GM23248 (cell line): Measurements from ENCODE around the gene ZNF526. TPM values are rescaled to one million over a fixed set of nuclear protein-coding genes. Genes with fewer than 3 reads are reported as not detected.
"Not testable (repeated sequence)": the region's sequence is repeated elsewhere in the genome, so short reads cannot be mapped to it uniquely, and the experiment has no call there.

Experiments used
- DNase-seq: peaks from one replicate; pipeline ENCODE4 v3.0.0-alpha.2; 2015
- H2AFZ ChIP-seq: fragments of 200-600 bp; sonication (generic); 2 replicates; pipeline ENCODE4 v1.6.1; 2016; ENCODE audit warnings: antibody characterized with exemption
- H3F3A ChIP-seq: fragments of 200-600 bp; sonication (generic); 2 replicates; pipeline ENCODE4 v1.6.1; 2016; ENCODE audit warnings: mild to moderate bottlenecking, antibody characterized with exemption, mixed run types; ENCODE audit not compliant: insufficient read depth
- H3K27ac ChIP-seq: fragments of 200-600 bp; sonication (generic); 2 replicates; pipeline ENCODE4 v1.5.1; 2016; ENCODE audit warnings: mild to moderate bottlenecking
- H3K27me3 ChIP-seq: fragments of 200-600 bp; sonication (generic); replicated peaks from 2 replicates; pipeline ENCODE4 v1.6.1; 2016; ENCODE audit warnings: mild to moderate bottlenecking; ENCODE audit not compliant: insufficient read depth
- H3K36me3 ChIP-seq: fragments of 200-600 bp; sonication (generic); 2 replicates; pipeline ENCODE4 v1.6.1; 2016; ENCODE audit warnings: low read depth, mild to moderate bottlenecking
- H3K4me1 ChIP-seq: fragments of 200-600 bp; sonication (generic); 2 replicates; pipeline ENCODE4 v1.6.1; 2016; ENCODE audit warnings: mild to moderate bottlenecking; ENCODE audit not compliant: insufficient read depth
- H3K4me2 ChIP-seq: fragments of 200-600 bp; sonication (generic); one replicate; pipeline ENCODE4 v1.6.1; 2016; ENCODE audit warnings: mild to moderate bottlenecking; ENCODE audit not compliant: unreplicated experiment
- H3K4me3 ChIP-seq: fragments of 200-600 bp; sonication (generic); 2 replicates; pipeline ENCODE4 v1.5.1; 2016; ENCODE audit warnings: mild to moderate bottlenecking
- H3K79me2 ChIP-seq: fragments of 200-600 bp; sonication (generic); 2 replicates; pipeline ENCODE4 v1.6.1; 2016; ENCODE audit warnings: mild to moderate bottlenecking; ENCODE audit not compliant: insufficient read depth
- H3K9ac ChIP-seq: fragments of 200-600 bp; sonication (generic); 2 replicates; pipeline ENCODE4 v1.6.1; 2016; ENCODE audit warnings: mild to moderate bottlenecking
- H3K9me2 ChIP-seq: fragments of 200-600 bp; sonication (generic); 2 replicates; pipeline ENCODE4 v1.6.1; 2016; ENCODE audit warnings: mixed run types, mild to moderate bottlenecking, moderate library complexity; ENCODE audit not compliant: insufficient read depth
- H3K9me3 ChIP-seq: fragments of 200-600 bp; sonication (generic); one replicate; pipeline ENCODE4 v1.6.1; 2017; ENCODE audit warnings: low read depth
- H4K20me1 ChIP-seq: fragments of 200-600 bp; sonication (generic); 2 replicates; pipeline ENCODE4 v1.6.0; 2016; ENCODE audit not compliant: insufficient read depth
- EZH2 ChIP-seq: fragments of 200-600 bp; sonication (generic); IDR thresholded peaks from 2 replicates; pipeline ENCODE4 v1.6.1; 2018; ENCODE audit warnings: antibody characterized with exemption, mild to moderate bottlenecking; ENCODE audit not compliant: insufficient read depth, poor library complexity, severe bottlenecking
- EZH2phosphoT487 ChIP-seq: fragments of 200-600 bp; sonication (generic); IDR thresholded peaks from 2 replicates; pipeline ENCODE4 v1.6.1; 2018; ENCODE audit warnings: antibody characterized with exemption, moderate library complexity, mild to moderate bottlenecking, low read depth; ENCODE audit not compliant: insufficient read depth
- WGBS, 2 experiments: methylation state at CpG; one replicate each; pipeline ENCODE4 v1.1.6; 2015 to 2017; ENCODE audit warnings: low lambda C conversion rate in 2 of 2, low coverage in 1 of 2; ENCODE audit errors: missing lambda C conversion rate in 2 of 2; 5-methylcytosine and 5-hydroxymethylcytosine counted together
- in situ Hi-C: fragments of 300-500 bp; cut with MboI; formaldehyde crosslinking; loops from 2 replicates; pipeline ENCODE4 v1.15.0; 2020
- polyA plus RNA-seq: library from polyadenylated mRNA; unstranded; fragments of >200 nt; fragmentation: Nextera tagmentation; extraction: Ambion mirVana; gene quantifications from 2 replicates; pipeline ENCODE4 v1.2.1, GENCODE V29; 2016
- total RNA-seq: library from RNA; depleted of rRNA; stranded (reverse); fragments of >200 nt; shearing (Covaris generic); gene quantifications from 2 replicates; pipeline ENCODE4 v1.2.3, GENCODE V29; 2014

Gene ZNF526
- total and polyA plus RNA-seq, 2 experiments from 2014 or later: 7.8 to 10.2 TPM

DNA sequence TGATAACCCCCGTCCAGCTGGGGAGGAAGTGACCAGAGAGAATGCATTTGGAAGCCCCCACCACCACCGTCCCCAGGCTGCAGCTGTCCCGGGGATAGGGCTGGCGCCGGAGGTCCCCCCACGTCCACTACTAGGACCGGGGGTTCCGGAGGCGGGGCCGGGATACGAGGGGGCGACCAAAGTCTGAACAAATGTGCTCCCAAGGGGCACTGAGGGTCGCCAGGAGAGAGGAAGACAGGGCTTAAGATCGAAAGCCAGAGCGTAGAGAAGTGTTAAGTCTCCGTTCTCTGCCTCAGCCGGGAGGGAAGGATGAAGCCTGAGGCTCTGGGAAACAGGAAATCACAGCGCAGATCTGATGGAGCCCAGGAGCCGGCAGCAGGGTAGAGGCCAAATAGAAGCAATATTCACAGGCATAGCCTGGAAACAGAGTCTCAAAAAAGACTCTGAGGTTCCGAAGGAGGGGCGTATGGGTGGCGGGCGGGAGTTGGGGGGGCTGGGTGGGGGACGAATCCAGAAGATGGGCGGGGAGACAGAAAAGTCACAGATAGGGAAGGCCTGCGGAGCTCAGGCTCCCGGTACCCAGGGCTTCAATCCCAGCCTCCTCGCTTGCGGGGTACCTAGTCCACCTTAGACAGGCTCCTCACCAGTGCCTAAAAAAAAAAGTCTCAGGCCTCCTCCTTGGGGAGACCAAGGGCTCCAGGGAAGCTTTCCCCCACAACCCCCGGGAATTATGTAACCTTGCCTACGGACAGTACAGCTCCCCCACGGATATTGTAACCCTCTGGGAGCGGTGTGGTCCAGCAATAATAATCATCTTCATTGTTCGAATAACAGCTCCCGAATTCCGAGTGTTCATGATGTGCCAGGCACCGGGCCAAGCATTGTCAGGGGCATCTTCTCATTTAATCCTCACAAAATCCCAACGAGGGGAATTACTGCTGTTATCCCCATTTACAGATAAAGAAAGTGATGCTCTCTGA is 35.9 kb downstream of the ZNF526 start:
- Histone ChIP-seq H3K27ac (peak overlapping the region; percentile 84), H3K4me3 (peak overlapping the region; percentile 79), H3F3A (peaks cover 13% of the 10 kb centered on the region), H2AFZ (peak overlapping the region; percentile 86), H3K36me3 (no peaks in the 10 kb centered on the region), H4K20me1 (no peaks in the 10 kb centered on the region), H3K27me3 (no peaks in the 10 kb centered on the region), H3K9ac (peak overlapping the region; percentile 77), H3K79me2 (peaks cover 35% of the 10 kb centered on the region), H3K9me2 (no peaks in the 10 kb centered on the region), H3K4me2 (peak overlapping the region; percentile 83), H3K9me3 (no peaks in the 10 kb centered on the region), H3K4me1 (peaks cover 14% of the 10 kb centered on the region)
- no peak for TF ChIP-seq EZH2
- TF ChIP-seq EZH2phosphoT487: no peak
- in situ Hi-C loops: no loop called here
- WGBS, 2 experiments: 2 to 3% methylated on average over 33 to 38 of the region's 38 CpGs
- DNase-seq: peak; percentile 78

DNA sequence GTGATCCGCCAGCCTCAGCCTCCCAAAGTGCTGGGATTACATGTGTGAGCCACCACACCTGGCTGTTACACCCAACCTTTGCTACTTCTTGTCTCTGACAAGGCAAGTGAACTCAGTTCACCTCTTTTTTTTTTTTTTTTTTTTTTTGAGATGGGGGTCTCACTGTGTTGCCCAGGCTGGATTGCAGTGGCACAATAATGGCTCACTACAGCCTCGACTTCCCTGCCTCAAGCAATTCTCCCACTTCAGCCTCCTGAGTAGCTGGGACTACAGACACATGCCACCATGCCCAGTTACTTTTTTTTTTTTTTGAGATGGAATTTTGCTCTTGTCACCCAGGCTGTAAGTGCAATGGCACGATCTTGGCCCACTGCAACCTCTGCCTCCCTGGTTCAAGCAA is 37.7 kb downstream of the ZNF526 start:
- DNase-seq, H3K4me2 ChIP-seq, H3K9me2 ChIP-seq, H3F3A ChIP-seq, H4K20me1 ChIP-seq, H3K9ac ChIP-seq, H3K27me3 ChIP-seq, H3K4me1 ChIP-seq, in situ Hi-C loops, H3K36me3 ChIP-seq, H2AFZ ChIP-seq, H3K4me3 ChIP-seq, H3K9me3 ChIP-seq, H3K27ac ChIP-seq: not testable (repeated sequence)
- peaks cover 18% of the 10 kb centered on the region for H3K79me2 ChIP-seq
- WGBS, 2 experiments: 80 to 93% methylated on average over 3 of the region's 3 CpGs

DNA sequence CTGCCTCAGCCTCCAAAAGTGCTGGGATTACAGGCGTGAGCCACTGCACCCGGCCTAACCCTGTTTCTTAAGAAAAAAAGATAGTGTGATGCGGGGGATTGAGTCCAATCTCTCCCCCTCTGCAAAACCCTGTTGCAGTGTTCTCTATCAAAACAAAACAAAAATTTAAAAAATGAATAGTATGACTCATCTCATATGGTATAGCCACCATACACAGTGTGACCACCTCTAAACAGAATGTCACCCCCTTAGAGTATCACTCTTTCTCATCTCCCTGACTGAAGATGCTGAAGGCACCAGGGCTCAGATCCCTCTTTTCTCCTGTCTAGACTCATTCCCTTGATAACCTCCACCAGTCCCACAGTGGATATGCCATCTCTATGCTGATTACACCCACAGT is 41.7 kb downstream of the ZNF526 start:
- TF ChIP-seq EZH2 (no peak), EZH2phosphoT487 (no peak)

DNA sequence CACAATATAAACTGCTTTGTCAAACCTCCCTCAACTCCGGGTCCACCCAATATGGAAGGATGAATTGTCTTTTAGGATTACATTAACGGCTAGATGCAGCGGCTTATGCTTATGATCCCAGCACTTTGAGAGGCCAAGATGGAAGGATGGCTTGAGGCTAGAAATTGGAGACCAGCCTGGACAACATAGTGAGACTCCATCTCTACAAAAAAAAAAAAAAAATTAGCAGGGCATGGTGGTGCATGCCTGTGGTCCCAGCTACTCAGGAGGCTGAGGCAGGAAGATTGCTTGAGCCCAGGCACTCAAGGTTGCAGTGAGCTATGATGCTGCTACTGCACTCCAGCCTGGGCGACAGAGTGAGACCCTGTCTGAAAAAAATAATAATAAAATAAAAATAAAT is 46.0 kb downstream of the ZNF526 start:
- not testable (repeated sequence) for H4K20me1 ChIP-seq
- WGBS, 2 experiments: 74 to 85% methylated on average over 4 of the region's 4 CpGs

More for the DNA sequence above, 41.7 kb downstream of the ZNF526 start:
- Histone ChIP-seq H3K4me2 (no peak overlapping the region), H3K27ac (no peak overlapping the region), H3K4me3 (no peak overlapping the region), H2AFZ (no peak overlapping the region), H3K79me2 (no peaks in the 10 kb centered on the region), H3K9me2 (no peaks in the 10 kb centered on the region), H3K27me3 (no peaks in the 10 kb centered on the region), H4K20me1 (no peaks in the 10 kb centered on the region), H3K4me1 (peaks cover under 1% of the 10 kb centered on the region; the same call in 1 of the 2 replicates), H3K36me3 (no peaks in the 10 kb centered on the region), H3K9me3 (no peaks in the 10 kb centered on the region), H3K9ac (no peak overlapping the region), H3F3A (peaks cover 2% of the 10 kb centered on the region)
- no peak for DNase-seq
- WGBS, 2 experiments: 94 to 96% methylated on average over 3 of the region's 3 CpGs
- in situ Hi-C loops: no loop called here

DNA sequence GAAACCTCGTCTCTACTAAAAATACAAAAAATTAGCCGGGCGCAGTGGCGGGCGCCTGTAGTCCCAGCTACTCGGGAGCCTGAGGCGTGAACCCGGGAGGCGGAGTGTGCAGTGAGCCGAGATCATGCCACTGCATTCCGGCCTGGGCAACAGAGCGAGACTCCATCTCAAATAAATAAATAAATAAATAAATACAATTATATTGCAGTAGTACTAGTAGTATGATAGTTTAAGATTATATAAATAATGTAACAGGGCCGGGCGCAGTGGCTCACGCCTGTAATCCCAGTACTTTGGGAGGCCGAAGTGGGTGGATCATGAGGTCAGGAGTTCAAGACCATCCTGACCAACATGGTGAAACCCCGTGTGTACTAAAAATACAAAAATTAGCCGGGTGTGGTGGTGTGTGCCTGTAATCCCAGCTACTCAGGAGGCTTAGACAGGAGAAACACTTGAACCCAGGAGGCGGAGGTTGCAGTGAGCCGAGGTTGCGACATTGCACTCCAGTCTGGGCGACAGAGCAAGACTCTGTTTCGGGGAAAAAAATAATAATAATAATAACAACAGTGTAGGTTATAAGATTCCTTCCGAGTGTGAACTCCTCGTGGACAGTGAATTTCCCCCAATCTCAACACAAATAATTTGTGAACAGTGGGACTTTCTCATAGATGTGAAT is 47.0 kb downstream of the ZNF526 start:
- in situ Hi-C loops, H3K27me3 ChIP-seq, H3K4me1 ChIP-seq, H3K4me2 ChIP-seq, H3K36me3 ChIP-seq, H3K9me2 ChIP-seq, H4K20me1 ChIP-seq, H3K9ac ChIP-seq, H3K9me3 ChIP-seq, DNase-seq: not testable (repeated sequence)
- H3K79me2 ChIP-seq: peaks cover 21% of the 10 kb centered on the region
- H3K27ac ChIP-seq: peak overlapping the region; percentile 95; the same call in 1 of the 2 replicates
- peaks cover 17% of the 10 kb centered on the region for H3F3A ChIP-seq
- H2AFZ ChIP-seq: peak overlapping the region; percentile 95
- WGBS, 2 experiments: 89 to 91% methylated on average over 24 to 25 of the region's 25 CpGs
- H3K4me3 ChIP-seq: peak overlapping the region; percentile 90; the same call in 1 of the 2 replicates

More for the DNA sequence above, 46.0 kb downstream of the ZNF526 start:
- Histone ChIP-seq H3K79me2 (peaks cover 11% of the 10 kb centered on the region), H3F3A (peaks cover 17% of the 10 kb centered on the region)
- H3K4me3 ChIP-seq, H3K9ac ChIP-seq, H3K27me3 ChIP-seq, H3K9me2 ChIP-seq, H3K4me1 ChIP-seq, H3K27ac ChIP-seq, H2AFZ ChIP-seq, DNase-seq, H3K36me3 ChIP-seq, in situ Hi-C loops, H3K9me3 ChIP-seq, H3K4me2 ChIP-seq: not testable (repeated sequence)
